ENCODE results near the gene ALKBH4.
"Not testable (repeated sequence)": the region's sequence is repeated elsewhere in the genome, so short reads cannot be mapped to it uniquely, and the experiment has no call there.

The ALKBH4 gene
- long read RNA-seq, donor 1, transcript ALKBH4-201 (3 exons, 2,105 nt): major isoform, 11 of 13 reads
- long read RNA-seq, donor 1, partial matches to known transcripts: 0 of 13 reads
- long read RNA-seq, donor 1, other reads (novel, unspliced or antisense): 0 of 13 reads
- long read RNA-seq, donor 2, transcript ALKBH4-201 (3 exons, 2,105 nt): major isoform, 5 of 6 reads
- long read RNA-seq, donor 2, partial matches to known transcripts: 0 of 6 reads
- long read RNA-seq, donor 2, other reads (novel, unspliced or antisense): 0 of 6 reads
- long read RNA-seq, donor 3, partial matches to known transcripts: 14 of 17 reads
- long read RNA-seq, donor 3, other reads (novel, unspliced or antisense): 0 of 17 reads
- long read RNA-seq, donor 4, transcript ALKBH4-201 (3 exons, 2,105 nt): major isoform, 6 of 6 reads
- long read RNA-seq, donor 4, partial matches to known transcripts: 0 of 6 reads
- long read RNA-seq, donor 4, other reads (novel, unspliced or antisense): 0 of 6 reads
- long read RNA-seq, donor 5, transcript ALKBH4-201 (3 exons, 2,105 nt): major isoform, 11 of 12 reads
- long read RNA-seq, donor 5, partial matches to known transcripts: 0 of 12 reads
- long read RNA-seq, donor 5, other reads (novel, unspliced or antisense): 0 of 12 reads
- long read RNA-seq, donor 6, partial matches to known transcripts: 0 of 4 reads
- long read RNA-seq, donor 6, other reads (novel, unspliced or antisense): 0 of 4 reads
- long read RNA-seq, donor 7, transcript ALKBH4-201 (3 exons, 2,105 nt): major isoform, 13 of 13 reads
- long read RNA-seq, donor 7, partial matches to known transcripts: 0 of 13 reads
- long read RNA-seq, donor 7, other reads (novel, unspliced or antisense): 0 of 13 reads
- long read RNA-seq, donor 8, transcript ALKBH4-201 (3 exons, 2,105 nt): major isoform, 6 of 7 reads
- long read RNA-seq, donor 8, partial matches to known transcripts: 0 of 7 reads
- long read RNA-seq, donor 8, other reads (novel, unspliced or antisense): 0 of 7 reads

GRCh38 chr7:102464577-102465280 is at the start of gene ALKBH4, which contains the start of gene LRWD1:
Gene ALKBH4 (minus strand): TSS chr7:102464863. CDS start chr7:102464836, 27 bp downstream.
Gene LRWD1 (plus strand): TSS chr7:102464984. CDS start chr7:102465081, 97 bp downstream.
- peak; percentile 95 for DNase-seq

GRCh38 chr7:102512642-102513221 is 48.1 kb upstream of the ALKBH4 start:
- peak; percentile 31 for DNase-seq

- not testable (repeated sequence) for DNase-seq
These were observed 47.3 kb upstream of the ALKBH4 start for GRCh38 chr7:102511860-102512522.

- DNase-seq: not testable (repeated sequence)
These were observed 45.9 kb upstream of the ALKBH4 start for GRCh38 chr7:102510575-102510974.

GRCh38 chr7:102507410-102508088 is 42.9 kb upstream of the ALKBH4 start:
- not testable (repeated sequence) for DNase-seq

GRCh38 chr7:102505298-102506185 is 40.9 kb upstream of the ALKBH4 start:
- DNase-seq: not testable (repeated sequence)

- not testable (repeated sequence) for DNase-seq
These were observed 38.5 kb upstream of the ALKBH4 start for GRCh38 chr7:102503141-102503540.

- DNase-seq: not testable (repeated sequence)
These were observed 33.7 kb upstream of the ALKBH4 start for GRCh38 chr7:102498321-102498720.

- not testable (repeated sequence) for DNase-seq
These were observed 32.6 kb upstream of the ALKBH4 start for GRCh38 chr7:102497308-102497707.

GRCh38 chr7:102496861-102497260 is 32.2 kb upstream of the ALKBH4 start:
- not testable (repeated sequence) for DNase-seq

GRCh38 chr7:102494473-102495149 is 29.9 kb upstream of the ALKBH4 start:
- DNase-seq: not testable (repeated sequence)

- DNase-seq: not testable (repeated sequence)
These were observed 29.4 kb upstream of the ALKBH4 start for GRCh38 chr7:102494026-102494425.

- DNase-seq: not testable (repeated sequence)
These were observed 28.7 kb upstream of the ALKBH4 start for GRCh38 chr7:102493220-102493935.

- DNase-seq: not testable (repeated sequence)
These were observed 25.9 kb upstream of the ALKBH4 start for GRCh38 chr7:102490529-102491075.

- not testable (repeated sequence) for DNase-seq
These were observed 19.7 kb upstream of the ALKBH4 start for GRCh38 chr7:102484317-102484716.

- DNase-seq: not testable (repeated sequence)
These were observed 17.3 kb upstream of the ALKBH4 start for GRCh38 chr7:102481962-102482361.

GRCh38 chr7:102479982-102480637 is 15.4 kb upstream of the ALKBH4 start:
- DNase-seq: not testable (repeated sequence)

All from right kidney (tissue), 9 donors.